Smooth muscle cell (in vitro differentiated cells): ENCODE results near the gene KCNC2. TPM values are rescaled to one million over a fixed set of nuclear protein-coding genes. Genes with fewer than 3 reads are reported as not detected.

Experiments used
- DNase-seq: peaks from one replicate; lab custom pipeline; 2025; ENCODE audit not compliant: unreplicated experiment; lab: John Stamatoyannopoulos, UW
- H2AFZ ChIP-seq: fragments of 200-600 bp; sonication (generic); 2 replicates; pipeline ENCODE4 v1.6.0; 2016; ENCODE audit warnings: antibody characterized with exemption, low read depth, mild to moderate bottlenecking
- H3F3A ChIP-seq: fragments of 200-600 bp; sonication (generic); 2 replicates; pipeline ENCODE4 v1.6.0; 2017; ENCODE audit warnings: antibody characterized with exemption, low read depth
- H3K27ac ChIP-seq: fragments of 200-600 bp; sonication (generic); 2 replicates; pipeline ENCODE4 v1.5.1; 2016; ENCODE audit warnings: low read depth, mild to moderate bottlenecking
- H3K27me3 ChIP-seq: fragments of 200-600 bp; sonication (generic); 2 replicates; pipeline ENCODE4 v1.6.1; 2016; ENCODE audit warnings: low read depth, mild to moderate bottlenecking
- H3K36me3 ChIP-seq: fragments of 200-600 bp; sonication (generic); 2 replicates; pipeline ENCODE4 v1.5.1; 2016; ENCODE audit warnings: low read depth
- H3K4me1 ChIP-seq: fragments of 200-600 bp; sonication (generic); 2 replicates; pipeline ENCODE4 v1.5.1; 2016; ENCODE audit warnings: low read depth
- H3K4me2 ChIP-seq: fragments of 200-600 bp; sonication (generic); 2 replicates; pipeline ENCODE4 v1.6.0; 2016; ENCODE audit warnings: mild to moderate bottlenecking
- H3K4me3 ChIP-seq: fragments of 200-600 bp; sonication (generic); 2 replicates; pipeline ENCODE4 v1.5.1; 2016; ENCODE audit warnings: mild to moderate bottlenecking
- H3K79me2 ChIP-seq: fragments of 200-600 bp; sonication (generic); 2 replicates; pipeline ENCODE4 v1.6.0; 2016; ENCODE audit warnings: low read depth, mild to moderate bottlenecking
- H3K9ac ChIP-seq: fragments of 200-600 bp; sonication (generic); 2 replicates; pipeline ENCODE4 v1.6.0; 2016; ENCODE audit warnings: low read depth
- H3K9me3 ChIP-seq: fragments of 200-600 bp; sonication (generic); replicated peaks from 2 replicates; pipeline ENCODE4 v1.5.1; 2016; ENCODE audit warnings: low read depth
- H4K20me1 ChIP-seq: fragments of 200-600 bp; sonication (generic); 2 replicates; pipeline ENCODE4 v1.6.0; 2016; ENCODE audit warnings: low read depth
- CTCF ChIP-seq: fragments of 200-600 bp; sonication (generic); IDR thresholded peaks from 2 replicates; pipeline ENCODE4 v1.5.1; 2017; ENCODE audit warnings: borderline replicate concordance, mild to moderate bottlenecking, antibody characterized with exemption; ENCODE audit not compliant: insufficient read depth, poor library complexity, severe bottlenecking
- WGBS: methylation state at CpG from one replicate; pipeline ENCODE4 v1.1.7; 2016; ENCODE audit warnings: low lambda C conversion rate; 5-methylcytosine and 5-hydroxymethylcytosine counted together
- polyA plus RNA-seq: library from polyadenylated mRNA; unstranded; fragments of >200 nt; fragmentation: Nextera tagmentation; extraction: Ambion mirVana; gene quantifications from 2 replicates; pipeline ENCODE4 v1.2.1, GENCODE V29; 2016
- total RNA-seq: library from RNA; depleted of rRNA; stranded (reverse); fragments of >200 nt; gene quantifications from 2 replicates; pipeline ENCODE4 v1.2.3, GENCODE V29; 2014

Gene KCNC2
- total and polyA plus RNA-seq, 2 experiments from 2014 or later = not detected

GRCh38 chr12:75097003-75097402 is 112.6 kb downstream of the KCNC2 start:
- no peak overlapping the region for H3K4me2 ChIP-seq
- H3K4me1 ChIP-seq = no peaks in the 10 kb centered on the region
- no peak overlapping the region for H3K9ac ChIP-seq
- no peak for DNase-seq
- no peaks in the 10 kb centered on the region for H3K79me2 ChIP-seq
- no peak overlapping the region for H3K27ac ChIP-seq
- no peaks in the 10 kb centered on the region for H3K9me3 ChIP-seq
- no peak overlapping the region for H2AFZ ChIP-seq
- no peaks in the 10 kb centered on the region for H3F3A ChIP-seq
- no peaks in the 10 kb centered on the region for H3K27me3 ChIP-seq
- H3K36me3 ChIP-seq = no peaks in the 10 kb centered on the region
- TF ChIP-seq CTCF = no peak
- no peak overlapping the region for H3K4me3 ChIP-seq
- H4K20me1 ChIP-seq = no peaks in the 10 kb centered on the region

DNA sequence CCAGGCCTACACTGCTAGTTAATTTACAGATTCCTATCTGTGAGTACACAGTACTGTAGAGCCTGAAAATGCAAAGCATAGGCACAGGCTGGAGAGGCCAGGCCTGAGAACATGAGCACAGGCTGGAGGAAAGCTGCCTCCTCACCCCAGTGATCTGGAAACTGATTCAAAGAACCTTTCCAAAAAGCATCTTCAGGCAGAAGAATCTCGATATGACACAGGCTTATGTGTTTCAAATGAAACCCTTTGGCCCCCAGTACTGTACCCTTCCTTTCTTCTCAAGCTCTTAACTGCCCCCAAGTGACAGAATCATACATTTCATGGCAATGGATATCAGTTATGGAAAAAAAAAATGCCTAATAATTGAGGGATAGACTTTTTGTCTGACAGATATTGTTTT is 122.0 kb downstream of the KCNC2 start:
- Histone ChIP-seq H3K9me3 (no peaks in the 10 kb centered on the region), H3F3A (peaks cover 10% of the 10 kb centered on the region), H2AFZ (peak overlapping the region; percentile 52), H3K4me3 (no peak overlapping the region), H3K4me1 (no peaks in the 10 kb centered on the region), H3K79me2 (no peaks in the 10 kb centered on the region), H3K27me3 (no peaks in the 10 kb centered on the region), H3K36me3 (no peaks in the 10 kb centered on the region), H4K20me1 (no peaks in the 10 kb centered on the region), H3K9ac (no peak overlapping the region), H3K4me2 (no peak overlapping the region), H3K27ac (peak overlapping the region; percentile 21)
- TF ChIP-seq CTCF = no peak
- WGBS = 60% methylated on average over 1 of the region's 1 CpG
- DNase-seq = no peak

GRCh38 chr12:75086091-75087038 is 123.3 kb downstream of the KCNC2 start:
- 12% methylated on average over 2 of the region's 2 CpGs for WGBS
- Histone ChIP-seq H3K27ac (peak overlapping the region; percentile 71), H3K27me3 (no peaks in the 10 kb centered on the region), H3K9me3 (no peaks in the 10 kb centered on the region), H3K9ac (no peak overlapping the region), H3F3A (peaks cover 10% of the 10 kb centered on the region), H3K4me3 (no peak overlapping the region), H3K36me3 (no peaks in the 10 kb centered on the region), H3K79me2 (no peaks in the 10 kb centered on the region), H3K4me1 (no peaks in the 10 kb centered on the region), H3K4me2 (peak overlapping the region; percentile 45), H4K20me1 (no peaks in the 10 kb centered on the region), H2AFZ (no peak overlapping the region)
- no peak for DNase-seq
- no peak for TF ChIP-seq CTCF
